Chondrocyte (in vitro differentiated cells): ENCODE data around the gene CTCFL. TPM values are rescaled to one million over a fixed set of nuclear protein-coding genes. Genes with fewer than 3 reads are reported as not detected.

Source experiments
- DNase-seq: peaks from one replicate; pipeline ENCODE4 v3.0.0; 2021; ENCODE audit warnings: mixed read lengths, low spot score
- H3K27ac Mint-ChIP-seq: one replicate; pipeline ENCODE4 v1.8.0; 2021; ENCODE audit warnings: mild to moderate bottlenecking, moderate library complexity, mixed read lengths; ENCODE audit not compliant: unreplicated experiment
- H3K27me3 Mint-ChIP-seq: 2 replicates; pipeline ENCODE4 v1.8.0; 2021; ENCODE audit warnings: low read depth, mixed read lengths
- H3K36me3 Mint-ChIP-seq: 2 replicates; pipeline ENCODE4 v1.8.0; 2021; ENCODE audit warnings: low read depth, mixed read lengths
- H3K4me1 Mint-ChIP-seq: 2 replicates; pipeline ENCODE4 v1.8.0; 2021; ENCODE audit warnings: low read depth, mild to moderate bottlenecking, mixed read lengths
- H3K4me3 Mint-ChIP-seq: one replicate; pipeline ENCODE4 v1.8.0; 2021; ENCODE audit warnings: mild to moderate bottlenecking, moderate library complexity, mixed read lengths; ENCODE audit not compliant: unreplicated experiment
- H3K9me3 Mint-ChIP-seq: 2 replicates; pipeline ENCODE4 v1.8.0; 2021; ENCODE audit warnings: low read depth, mixed read lengths
- CTCF ChIP-seq: fragments of 200-600 bp; sonication (generic); IDR thresholded peaks from 2 replicates; pipeline ENCODE4 v1.5.0; 2021; ENCODE audit warnings: antibody characterized with exemption, mild to moderate bottlenecking, moderate library complexity
- total RNA-seq: library from RNA; stranded (reverse); gene quantifications from 3 replicates; pipeline ENCODE4 v1.2.1, GENCODE V29; 2021

The CTCFL gene
- total RNA-seq, 1 donor from 2014 or later = not detected

DNA sequence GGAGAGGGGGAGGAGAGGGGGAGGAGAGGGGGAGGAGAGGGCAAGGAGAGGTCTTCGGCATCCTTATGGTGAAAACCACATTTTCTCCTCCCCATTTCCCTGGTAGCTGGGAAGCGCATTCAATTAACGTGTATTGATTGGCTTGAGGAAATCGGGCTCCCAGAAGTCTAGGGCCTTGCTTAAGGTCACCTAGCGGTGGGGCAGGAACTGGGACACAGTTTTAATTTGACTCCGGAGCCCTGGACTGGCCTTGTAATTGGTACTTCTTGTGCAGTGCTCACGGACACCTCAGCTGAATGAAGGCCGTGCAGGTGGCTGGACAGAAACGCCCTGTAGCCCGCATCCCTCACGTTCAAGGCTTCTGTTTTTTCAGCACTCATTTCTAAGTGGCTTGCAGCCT lies 42.8 kb downstream of the CTCFL start:
- TF ChIP-seq CTCF = no peak
- H3K4me1 Mint-ChIP-seq = no peaks in the 10 kb centered on the region
- no peak for DNase-seq
- H3K36me3 Mint-ChIP-seq = no peaks in the 10 kb centered on the region
- no peak overlapping the region for H3K27ac Mint-ChIP-seq
- H3K4me3 Mint-ChIP-seq = no peak overlapping the region
- H3K27me3 Mint-ChIP-seq = peaks cover 4% of the 10 kb centered on the region
- peaks cover 7% of the 10 kb centered on the region for H3K9me3 Mint-ChIP-seq

DNA sequence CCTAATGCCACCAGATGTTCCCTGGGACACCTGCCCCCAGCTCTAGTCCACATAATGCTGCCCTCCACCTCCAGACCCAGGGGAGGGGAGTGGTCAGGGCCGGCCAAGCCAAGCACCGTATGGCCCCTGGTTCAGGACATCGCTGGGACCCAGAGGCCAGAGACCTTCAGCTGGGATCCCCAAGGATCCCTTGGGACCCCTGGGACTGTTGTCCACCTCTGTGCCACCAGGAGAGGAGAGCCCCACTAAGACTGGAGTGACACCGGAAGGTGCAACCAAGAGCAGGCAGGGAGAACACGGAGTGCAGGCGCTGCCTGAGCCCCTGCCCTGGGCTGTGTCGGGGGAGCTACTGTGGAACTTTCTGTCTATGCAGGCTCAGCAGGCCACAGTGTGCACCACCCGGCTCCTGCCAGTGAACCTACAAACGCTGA lies 43.6 kb downstream of the CTCFL start:
- TF ChIP-seq CTCF = no peak
- H3K27me3 Mint-ChIP-seq = peaks cover 4% of the 10 kb centered on the region
- H3K36me3 Mint-ChIP-seq = no peaks in the 10 kb centered on the region
- no peaks in the 10 kb centered on the region for H3K4me1 Mint-ChIP-seq
- DNase-seq = no peak
- H3K9me3 Mint-ChIP-seq = peaks cover 7% of the 10 kb centered on the region
- H3K4me3 Mint-ChIP-seq = no peak overlapping the region
- no peak overlapping the region for H3K27ac Mint-ChIP-seq

- Mint-ChIP-seq H3K4me3 (no peak overlapping the region), H3K9me3 (peaks cover 4% of the 10 kb centered on the region), H3K36me3 (no peaks in the 10 kb centered on the region), H3K27me3 (peaks cover 4% of the 10 kb centered on the region), H3K27ac (no peak overlapping the region), H3K4me1 (no peaks in the 10 kb centered on the region)
- DNase-seq = no peak
- TF ChIP-seq CTCF = no peak
Observed at GRCh38 chr20:57480444-57481160, 44.3 kb downstream of the CTCFL start.

DNA sequence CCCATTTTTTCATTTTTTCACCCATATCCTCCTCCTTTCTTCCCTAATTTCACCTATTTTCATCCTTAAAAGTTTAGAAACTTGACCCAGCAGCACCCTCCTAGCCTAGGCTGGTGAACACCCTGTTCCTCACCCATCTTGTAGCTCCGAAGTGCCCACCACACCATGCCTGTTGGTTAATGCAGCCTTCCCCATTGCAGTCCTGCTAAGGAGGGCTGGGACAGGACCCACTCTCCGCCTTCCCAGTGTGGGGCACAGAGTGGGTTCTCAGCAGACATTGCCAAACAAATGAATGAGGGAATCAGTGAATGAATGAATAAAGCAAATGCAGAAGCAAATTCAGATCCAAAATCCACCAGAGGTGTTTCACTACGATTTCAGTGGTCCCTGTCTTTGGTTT lies 45.7 kb downstream of the CTCFL start:
- H3K4me3 Mint-ChIP-seq = no peak overlapping the region
- no peaks in the 10 kb centered on the region for H3K4me1 Mint-ChIP-seq
- no peaks in the 10 kb centered on the region for H3K36me3 Mint-ChIP-seq
- TF ChIP-seq CTCF = no peak
- H3K27ac Mint-ChIP-seq = no peak overlapping the region
- peaks cover 4% of the 10 kb centered on the region for H3K9me3 Mint-ChIP-seq
- peaks cover 4% of the 10 kb centered on the region for H3K27me3 Mint-ChIP-seq
- DNase-seq = no peak

DNA sequence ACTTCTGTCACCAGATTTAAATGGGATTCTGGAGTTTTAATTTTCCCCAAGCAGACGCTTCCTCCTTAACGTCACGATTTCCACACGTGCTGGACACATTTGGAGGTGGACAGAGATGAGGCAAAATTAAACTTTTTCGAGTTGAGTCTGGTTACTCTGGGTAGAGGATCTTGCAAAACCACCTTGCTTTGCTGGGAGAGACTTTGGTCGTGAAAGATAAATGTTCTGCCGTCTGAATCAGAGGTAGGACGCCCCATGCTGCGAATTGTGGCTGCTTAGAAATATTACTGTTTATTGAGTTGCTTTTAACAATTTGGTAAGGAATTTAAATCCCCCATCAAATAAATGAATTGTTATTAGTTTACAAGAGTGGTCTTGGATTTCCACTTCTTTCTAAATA lies 46.8 kb downstream of the CTCFL start:
- TF ChIP-seq CTCF = no peak
- H3K4me1 Mint-ChIP-seq = peaks cover 4% of the 10 kb centered on the region

More for the DNA sequence above, 46.8 kb downstream of the CTCFL start:
- H3K27me3 Mint-ChIP-seq = peaks cover 4% of the 10 kb centered on the region
- DNase-seq = no peak
- H3K36me3 Mint-ChIP-seq = no peaks in the 10 kb centered on the region
- H3K27ac Mint-ChIP-seq = no peak overlapping the region
- H3K9me3 Mint-ChIP-seq = peaks cover 4% of the 10 kb centered on the region
- no peak overlapping the region for H3K4me3 Mint-ChIP-seq
